Osteocyte (in vitro differentiated cells): ENCODE results near the gene SIGLEC6. TPM values are rescaled to one million over a fixed set of nuclear protein-coding genes. Genes with fewer than 3 reads are reported as not detected.
"Not testable (repeated sequence)": the region's sequence is repeated elsewhere in the genome, so short reads cannot be mapped to it uniquely, and the experiment has no call there.

ENCODE experiments used
- DNase-seq: peaks from one replicate; pipeline ENCODE4 v3.0.0; 2021; ENCODE audit warnings: mixed read lengths; ENCODE audit not compliant: unreplicated experiment; ENCODE audit errors: extremely low spot score
- H3K27ac Mint-ChIP-seq: one replicate; pipeline ENCODE4 v1.8.0; 2021; ENCODE audit warnings: mild to moderate bottlenecking, mixed read lengths; ENCODE audit not compliant: unreplicated experiment
- H3K27me3 Mint-ChIP-seq: one replicate; pipeline ENCODE4 v1.8.0; 2021; ENCODE audit warnings: mixed read lengths; ENCODE audit not compliant: unreplicated experiment
- H3K36me3 Mint-ChIP-seq: one replicate; pipeline ENCODE4 v1.8.0; 2021; ENCODE audit warnings: mixed read lengths; ENCODE audit not compliant: unreplicated experiment
- H3K4me1 Mint-ChIP-seq: one replicate; pipeline ENCODE4 v1.8.0; 2021; ENCODE audit warnings: mixed read lengths; ENCODE audit not compliant: unreplicated experiment
- H3K4me3 Mint-ChIP-seq: one replicate; pipeline ENCODE4 v1.8.0; 2021; ENCODE audit warnings: mild to moderate bottlenecking, moderate library complexity, mixed read lengths; ENCODE audit not compliant: unreplicated experiment
- H3K9me3 Mint-ChIP-seq: one replicate; pipeline ENCODE4 v1.8.0; 2021; ENCODE audit warnings: mixed read lengths; ENCODE audit not compliant: unreplicated experiment
- total RNA-seq: library from RNA; stranded (reverse); gene quantifications from 2 replicates; pipeline ENCODE4 v1.2.1, GENCODE V29; 2021
- TF ChIP-seq, protein P1 (sequence below): fragments of 200-600 bp; sonication (generic); IDR thresholded peaks from 2 replicates; pipeline ENCODE4 v1.5.0; 2021; ENCODE audit warnings: antibody characterized with exemption, mild to moderate bottlenecking, moderate library complexity

Gene SIGLEC6
- total RNA-seq, 1 donor from 2014 or later: not detected

DNA sequence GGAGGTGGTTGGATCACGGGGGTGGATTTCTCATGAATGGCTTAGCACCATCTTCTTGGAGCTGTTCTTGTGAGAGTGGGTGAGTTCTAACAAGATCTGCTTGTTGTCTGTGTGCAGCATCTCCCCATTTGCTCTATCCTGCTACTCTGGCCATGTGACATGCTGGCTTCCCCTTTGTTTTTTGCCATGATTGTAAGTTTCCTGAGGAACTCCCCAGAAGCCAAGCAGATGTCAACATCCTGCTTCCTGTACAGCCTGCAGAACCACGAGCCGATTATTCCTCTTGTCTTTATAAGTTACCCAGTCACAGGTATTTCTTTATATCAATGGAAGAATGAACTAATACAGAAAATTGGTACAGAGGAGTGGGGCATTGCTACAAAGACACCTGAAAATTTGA is 27.6 kb downstream of the SIGLEC6 start:
- Mint-ChIP-seq H3K36me3 (no peaks in the 10 kb centered on the region), H3K4me3 (no peak overlapping the region), H3K27ac (no peak overlapping the region), H3K9me3 (peaks cover 22% of the 10 kb centered on the region), H3K4me1 (no peaks in the 10 kb centered on the region), H3K27me3 (no peaks in the 10 kb centered on the region)
- peak; percentile 17 for DNase-seq
- TF ChIP-seq, protein P1, sequence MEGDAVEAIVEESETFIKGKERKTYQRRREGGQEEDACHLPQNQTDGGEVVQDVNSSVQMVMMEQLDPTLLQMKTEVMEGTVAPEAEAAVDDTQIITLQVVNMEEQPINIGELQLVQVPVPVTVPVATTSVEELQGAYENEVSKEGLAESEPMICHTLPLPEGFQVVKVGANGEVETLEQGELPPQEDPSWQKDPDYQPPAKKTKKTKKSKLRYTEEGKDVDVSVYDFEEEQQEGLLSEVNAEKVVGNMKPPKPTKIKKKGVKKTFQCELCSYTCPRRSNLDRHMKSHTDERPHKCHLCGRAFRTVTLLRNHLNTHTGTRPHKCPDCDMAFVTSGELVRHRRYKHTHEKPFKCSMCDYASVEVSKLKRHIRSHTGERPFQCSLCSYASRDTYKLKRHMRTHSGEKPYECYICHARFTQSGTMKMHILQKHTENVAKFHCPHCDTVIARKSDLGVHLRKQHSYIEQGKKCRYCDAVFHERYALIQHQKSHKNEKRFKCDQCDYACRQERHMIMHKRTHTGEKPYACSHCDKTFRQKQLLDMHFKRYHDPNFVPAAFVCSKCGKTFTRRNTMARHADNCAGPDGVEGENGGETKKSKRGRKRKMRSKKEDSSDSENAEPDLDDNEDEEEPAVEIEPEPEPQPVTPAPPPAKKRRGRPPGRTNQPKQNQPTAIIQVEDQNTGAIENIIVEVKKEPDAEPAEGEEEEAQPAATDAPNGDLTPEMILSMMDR: no peak

DNA sequence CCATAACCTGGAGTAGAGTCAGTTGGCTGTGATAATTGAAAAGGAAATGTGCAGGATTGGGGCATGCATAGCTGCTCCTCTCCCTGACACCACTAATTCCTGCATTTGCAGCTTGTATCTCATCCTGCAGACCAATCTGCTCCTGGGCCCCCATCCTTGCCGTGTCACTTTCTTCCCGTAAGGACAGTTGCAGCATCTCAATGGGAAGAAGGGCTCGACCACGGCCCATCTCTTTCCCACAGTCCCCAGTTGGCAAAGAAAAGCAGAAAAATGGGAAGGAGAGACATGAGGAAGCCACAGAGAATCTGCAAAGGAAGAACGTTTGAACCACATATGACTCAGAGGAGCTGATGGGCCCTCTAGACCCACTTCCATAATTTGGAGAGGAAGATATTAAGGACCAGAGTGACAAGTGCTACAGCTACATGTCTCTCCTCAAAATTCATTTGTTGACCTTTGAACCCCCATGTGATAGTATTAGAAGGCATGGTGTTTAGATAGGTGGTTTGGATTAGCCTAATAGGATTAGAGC is 28.1 kb downstream of the SIGLEC6 start:
- Mint-ChIP-seq H3K36me3 (no peaks in the 10 kb centered on the region), H3K9me3 (peaks cover 22% of the 10 kb centered on the region), H3K4me3 (no peak overlapping the region), H3K4me1 (no peaks in the 10 kb centered on the region), H3K27me3 (no peaks in the 10 kb centered on the region), H3K27ac (no peak overlapping the region)
- TF ChIP-seq, protein P1: no peak
- peak; percentile 56 for DNase-seq

DNA sequence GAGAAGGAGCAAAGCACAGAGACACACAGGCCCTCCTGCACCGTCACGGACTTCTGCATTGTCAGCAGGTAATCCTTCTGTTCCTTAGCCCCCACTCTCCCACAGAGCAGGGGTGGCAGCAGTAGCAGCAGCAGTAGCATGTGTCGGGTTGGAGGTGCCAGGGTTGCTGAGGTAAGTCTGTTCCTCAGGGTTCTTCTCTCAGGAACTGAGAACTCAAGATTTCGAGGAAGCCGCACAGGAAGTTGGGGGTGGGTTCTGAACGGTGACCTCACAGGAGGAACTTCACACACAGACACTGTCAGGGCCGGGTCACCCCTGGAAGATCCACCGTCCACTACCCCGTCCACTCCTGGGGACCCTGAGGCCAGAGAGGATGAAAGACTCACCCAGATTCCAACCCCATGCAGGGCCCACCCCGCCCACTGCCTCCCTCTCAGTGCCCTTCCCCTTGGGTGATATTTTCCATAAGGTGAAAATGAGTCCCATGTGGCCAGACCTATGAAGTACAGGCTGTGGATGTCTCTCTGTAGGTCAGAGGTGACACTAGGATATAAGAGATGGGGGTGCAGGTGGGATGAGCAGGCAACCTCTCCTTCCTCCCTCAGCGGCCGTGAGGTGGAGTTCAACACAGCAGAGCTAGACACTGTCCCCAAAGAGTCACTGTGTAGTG is 29.7 kb downstream of the SIGLEC6 start, which contains the start of gene SIGLEC12:
Gene SIGLEC12, minus strand, starts transcription at position 207 of the 670 bp plus-strand sequence. Its CDS starts 67 bp downstream, at position 140.
- DNase-seq: peak; percentile 71
- H3K27me3 Mint-ChIP-seq: no peaks in the 10 kb centered on the region
- no peaks in the 10 kb centered on the region for H3K36me3 Mint-ChIP-seq
- TF ChIP-seq, protein P1: no peak
- no peaks in the 10 kb centered on the region for H3K4me1 Mint-ChIP-seq
- no peak within 1 kb of the TSS for H3K4me3 Mint-ChIP-seq
- no peak within 1 kb of the TSS for H3K27ac Mint-ChIP-seq
- peaks cover 22% of the 10 kb centered on the region for H3K9me3 Mint-ChIP-seq

DNA sequence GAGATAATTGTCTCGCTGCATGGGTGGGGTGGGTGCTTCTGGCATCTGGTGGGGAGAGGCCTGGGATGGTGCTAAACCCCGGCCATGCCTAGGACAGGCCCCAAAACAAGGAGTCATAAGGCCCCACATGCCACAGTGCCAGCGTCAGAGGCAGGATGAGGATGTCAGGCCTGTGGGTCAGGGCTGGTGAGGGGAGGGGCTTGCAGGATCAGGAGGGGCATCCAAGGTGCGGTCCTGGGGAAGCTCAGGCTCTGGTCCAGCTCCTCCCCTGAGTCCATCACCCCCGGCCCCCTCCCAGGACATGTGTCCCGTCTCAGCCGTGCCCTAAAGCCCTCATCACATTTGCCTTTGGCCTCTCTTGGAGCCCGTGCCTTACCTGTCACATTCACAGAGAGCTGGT is 30.5 kb downstream of the SIGLEC6 start:
- H3K9me3 Mint-ChIP-seq: peaks cover 22% of the 10 kb centered on the region
- not testable (repeated sequence) for H3K4me3 Mint-ChIP-seq, H3K4me1 Mint-ChIP-seq, H3K36me3 Mint-ChIP-seq, H3K27ac Mint-ChIP-seq, H3K27me3 Mint-ChIP-seq
- DNase-seq: peak; percentile 53

DNA sequence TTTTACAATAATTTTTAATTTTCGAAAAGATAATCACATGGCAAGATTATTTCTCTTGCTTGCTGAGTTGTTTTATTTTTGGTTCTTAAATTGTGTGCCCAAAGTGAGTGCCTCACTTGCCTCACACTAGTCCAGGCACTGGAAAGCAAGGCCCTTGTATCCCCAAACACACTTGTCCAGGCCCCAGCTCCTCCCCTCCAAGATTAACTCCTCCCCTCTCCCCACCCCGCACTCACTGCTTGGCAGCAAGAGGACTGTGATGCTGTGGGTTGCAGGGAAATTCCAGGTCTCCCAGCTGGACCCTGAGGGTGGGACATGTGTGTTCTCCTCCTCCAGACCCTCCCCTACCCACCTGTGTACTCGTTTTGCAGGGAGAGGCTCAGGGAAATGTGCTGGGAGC is 33.8 kb downstream of the SIGLEC6 start:
- Mint-ChIP-seq H3K4me1 (no peaks in the 10 kb centered on the region), H3K36me3 (no peaks in the 10 kb centered on the region), H3K27me3 (no peaks in the 10 kb centered on the region), H3K9me3 (peaks cover 25% of the 10 kb centered on the region), H3K27ac (no peak overlapping the region), H3K4me3 (no peak overlapping the region)
- TF ChIP-seq, protein P1: no peak
- DNase-seq: no peak
